Measurements from ENCODE around the gene MKRN1. TPM values are rescaled to one million over a fixed set of nuclear protein-coding genes. Genes with fewer than 3 reads are reported as not detected.

The MKRN1 gene
- total and polyA plus RNA-seq, 2 of the 4 experiments (the other 2 are of a cell fraction): 47.2 to 83.0 TPM

DNA sequence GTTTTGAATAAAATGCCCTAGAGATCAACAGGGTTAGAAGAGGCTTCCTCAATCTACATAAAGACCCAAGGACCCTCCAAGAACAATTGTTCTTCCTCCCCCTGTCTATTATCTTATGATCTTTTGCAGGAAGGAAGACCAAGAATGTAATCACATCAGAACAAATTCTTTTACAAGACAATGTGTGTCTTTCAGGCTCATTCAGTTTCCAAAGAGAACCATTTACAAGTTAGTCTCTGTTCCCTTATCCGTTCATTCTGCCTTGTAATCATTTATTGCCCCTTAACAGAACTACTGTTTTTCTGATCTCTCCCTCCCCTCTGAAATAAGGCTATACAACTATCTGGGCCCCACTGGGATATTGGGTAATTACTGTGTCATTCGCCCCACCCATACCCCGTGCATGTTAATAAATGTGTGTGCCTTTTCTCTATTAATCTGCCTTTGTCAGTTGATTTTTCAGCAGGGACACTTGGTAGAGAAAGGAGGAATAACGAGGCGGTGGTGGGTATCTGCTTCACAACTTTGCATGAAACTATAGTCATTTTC, 5.7 kb upstream of the MKRN1 start:
- no peak overlapping the region for H2AFZ ChIP-seq (replicated peaks; ENCODE audit: low read length, poor library complexity)
- ChIA-PET CTCF (no interaction called here), POLR2A (ENCODE audit: unreplicated experiment) (no interaction called here)
- no peak overlapping the region for H2BK15ac ChIP-seq (ENCODE audit: low read depth, low read length)
- no peak overlapping the region for H4K5ac ChIP-seq (ENCODE audit: low read depth, low read length)
- peaks cover 11% of the 10 kb centered on the region for H3K27me3 ChIP-seq (ENCODE audit: control insufficient read depth, insufficient read depth, low read length)
- no peaks in the 10 kb centered on the region for H4K20me1 ChIP-seq (ENCODE audit: insufficient read depth, low read length)
- no peak overlapping the region for H4K91ac ChIP-seq (ENCODE audit: insufficient read depth, low read depth, low read length)
- no peak overlapping the region for H3K56ac ChIP-seq (ENCODE audit: extremely low read depth, insufficient read depth, low read length)
- no peak for DNase-seq
- no TSS peak for BruUV-seq (replicated peaks)
- no peaks in the 10 kb centered on the region for H3K4me1 ChIP-seq (ENCODE audit: control insufficient read depth, insufficient read depth, low read length)
- H3K4me2 ChIP-seq (ENCODE audit: low read depth, low read length): no peak overlapping the region
- no peak overlapping the region for H2BK120ac ChIP-seq (ENCODE audit: low read depth, low read length)
- dilution Hi-C loops (cut with HindIII; ENCODE audit: low sequenced_read_pairs, unreplicated experiment): no loop called here
- H2AK5ac ChIP-seq (ENCODE audit: low read depth, low read length): no peak overlapping the region
- H2BK20ac ChIP-seq (ENCODE audit: low read depth, low read length): no peak overlapping the region
- no peaks in the 10 kb centered on the region for H3K9me3 ChIP-seq (ENCODE audit: control insufficient read depth, insufficient read depth, low read length)
- intact Hi-C loops (cut with micrococcal nuclease): no loop called here
- H3K27ac ChIP-seq (ENCODE audit: insufficient read depth, low read length): no peak overlapping the region
- no peak overlapping the region for H2AK9ac ChIP-seq (replicated peaks; ENCODE audit: low read depth, low read length, poor library complexity)
- H3K36me3 ChIP-seq (ENCODE audit: control insufficient read depth, insufficient read depth, low read length): no peaks in the 10 kb centered on the region
- no peak overlapping the region for H4K8ac ChIP-seq (ENCODE audit: low read depth in 2 of 2, low read length in 2 of 2)
- no peaks in the 10 kb centered on the region for H3K79me1 ChIP-seq (ENCODE audit: low read depth in 1 of 2, low read length in 2 of 2)
- no peak for TF ChIP-seq FOS (IDR thresholded peaks at IDR 0.05; ENCODE audit: low read depth, low read length)
- ATAC-seq (ENCODE audit: low read depth): no peak
- no peak overlapping the region for H3K14ac ChIP-seq (replicated peaks; ENCODE audit: low read depth, low read length)
- in situ Hi-C loops (cut with MboI; ENCODE audit: low sequenced_read_pairs): no loop called here
- no peaks in the 10 kb centered on the region for H3K9me1 ChIP-seq (ENCODE audit: insufficient read depth, low read length)
- H3K9ac ChIP-seq (ENCODE audit: low read depth, low read length): no peak overlapping the region
- H3K4me3 ChIP-seq (ENCODE audit: insufficient read depth, low read depth, low read length): no peak overlapping the region
- WGBS, 2 experiments (ENCODE audit: extremely low coverage in 2 of 2, insufficient read length in 1 of 2): no CpG with 5 or more reads among the region's 5 CpGs
- H3K4ac ChIP-seq (ENCODE audit: low read depth, low read length): no peak overlapping the region
- H2BK5ac ChIP-seq (ENCODE audit: low read depth, low read length, poor library complexity, severe bottlenecking): no peak overlapping the region
- H3K18ac ChIP-seq (ENCODE audit: low read depth, low read length): no peak overlapping the region
- no peak overlapping the region for H3K23ac ChIP-seq (ENCODE audit: low read depth, low read length)

All from IMR-90 (cell line).